GM23338 (cell line): ENCODE data around the gene ZNF311. TPM values are rescaled to one million over a fixed set of nuclear protein-coding genes. Genes with fewer than 3 reads are reported as not detected.

ENCODE experiments used
- ATAC-seq: fragments of 200-7000 bp; cut with Tn5 transposase; 3 replicates; pipeline ENCODE4 v1.9.1; 2020
- DNase-seq: peaks from one replicate; pipeline ENCODE4 v3.0.0-alpha.2; 2015; ENCODE audit warnings: low spot score
- H2AFZ ChIP-seq: fragments of 200-600 bp; sonication (generic); 2 replicates; pipeline ENCODE4 v1.8.0; 2016; ENCODE audit warnings: antibody characterized with exemption, mild to moderate bottlenecking, moderate library complexity
- H3F3A ChIP-seq: fragments of 200-600 bp; sonication (generic); replicated peaks from 2 replicates; pipeline ENCODE4 v1.8.0; 2017; ENCODE audit warnings: antibody characterized with exemption, mixed run types, low read depth
- H3K27ac ChIP-seq: fragments of 200-600 bp; sonication (generic); 2 replicates; pipeline ENCODE4 v1.6.1; 2016; ENCODE audit warnings: low read depth
- H3K27me3 ChIP-seq: fragments of 200-600 bp; sonication (generic); 2 replicates; pipeline ENCODE4 v1.8.0; 2016; ENCODE audit warnings: mild to moderate bottlenecking, mixed run types, moderate library complexity; ENCODE audit not compliant: insufficient read depth
- H3K36me3 ChIP-seq: fragments of 200-600 bp; sonication (generic); 2 replicates; pipeline ENCODE4 v1.8.0; 2016; ENCODE audit warnings: mild to moderate bottlenecking; ENCODE audit not compliant: insufficient read depth
- H3K4me1 ChIP-seq: fragments of 200-600 bp; sonication (generic); 2 replicates; pipeline ENCODE4 v1.8.0; 2016; ENCODE audit warnings: mild to moderate bottlenecking, moderate library complexity; ENCODE audit not compliant: insufficient read depth
- H3K4me2 ChIP-seq: fragments of 200-600 bp; sonication (generic); 2 replicates; pipeline ENCODE4 v1.7.1; 2017; ENCODE audit warnings: mixed run types
- H3K4me3 ChIP-seq: fragments of 200-600 bp; sonication (generic); 2 replicates; pipeline ENCODE4 v1.6.1; 2016; ENCODE audit warnings: mixed run types
- H3K79me2 ChIP-seq: fragments of 200-600 bp; sonication (generic); replicated peaks from 2 replicates; pipeline ENCODE4 v1.8.0; 2017; ENCODE audit warnings: mild to moderate bottlenecking; ENCODE audit not compliant: insufficient read depth
- H3K9me2 ChIP-seq: fragments of 200-600 bp; sonication (generic); 2 replicates; pipeline ENCODE4 v1.8.0; 2017; ENCODE audit not compliant: insufficient read depth
- H4K20me1 ChIP-seq: fragments of 200-600 bp; sonication (generic); replicated peaks from 2 replicates; pipeline ENCODE4 v1.8.0; 2017; ENCODE audit warnings: mild to moderate bottlenecking; ENCODE audit not compliant: insufficient read depth
- H3K27ac Mint-ChIP-seq: 2 replicates; pipeline ENCODE4 v1.8.0; 2020; ENCODE audit warnings: inconsistent platforms, mild to moderate bottlenecking, moderate library complexity, mixed read lengths
- H3K27me3 Mint-ChIP-seq: 3 replicates; pipeline ENCODE4 v1.8.0; 2022; ENCODE audit warnings: low read depth, mild to moderate bottlenecking, moderate library complexity, mixed read lengths, inconsistent platforms; ENCODE audit not compliant: insufficient read depth, poor library complexity
- H3K36me3 Mint-ChIP-seq: 3 replicates; pipeline ENCODE4 v1.8.0; 2021; ENCODE audit warnings: low read depth, mild to moderate bottlenecking, inconsistent platforms, moderate library complexity, mixed read lengths
- H3K4me1 Mint-ChIP-seq: 3 replicates; pipeline ENCODE4 v1.8.0; 2020; ENCODE audit warnings: mild to moderate bottlenecking, inconsistent platforms, mixed read lengths
- H3K4me3 Mint-ChIP-seq: 3 replicates; pipeline ENCODE4 v1.8.0; 2021; ENCODE audit warnings: moderate library complexity, mild to moderate bottlenecking, inconsistent platforms, mixed read lengths
- H3K9me3 Mint-ChIP-seq: 3 replicates; pipeline ENCODE4 v1.8.0; 2020; ENCODE audit warnings: moderate library complexity, mild to moderate bottlenecking, inconsistent platforms, mixed read lengths
- ETS1 ChIP-seq: IDR thresholded peaks from 2 replicates; pipeline ENCODE4 v1.6.1; 2016; ENCODE audit warnings: antibody characterized with exemption
- EZH2phosphoT487 ChIP-seq: fragments of 200-600 bp; sonication (generic); IDR thresholded peaks from one replicate; pipeline ENCODE4 v1.8.1; 2018; ENCODE audit warnings: antibody characterized with exemption; ENCODE audit not compliant: unreplicated experiment
- POLR2AphosphoS5 ChIP-seq: IDR thresholded peaks from 2 replicates; pipeline ENCODE4 v1.6.1; 2016; ENCODE audit warnings: antibody characterized with exemption, low read depth
- STAT1 ChIP-seq: IDR thresholded peaks from one replicate; pipeline ENCODE4 v1.6.1; 2016; ENCODE audit warnings: antibody characterized with exemption; ENCODE audit not compliant: unreplicated experiment
- ZNF114 ChIP-seq: fragments of 250-450 bp; sonication (Bioruptor Pico); IDR thresholded peaks from 2 replicates; pipeline ENCODE4 v1.5.0; 2020; ENCODE audit warnings: mild to moderate bottlenecking, moderate library complexity
- ZNF462 ChIP-seq: fragments of 250-450 bp; sonication (Bioruptor Pico); IDR thresholded peaks from 2 replicates; pipeline ENCODE4 v1.5.0; 2020; ENCODE audit warnings: mild to moderate bottlenecking, moderate library complexity
- polyA plus RNA-seq: library from polyadenylated mRNA; unstranded; fragments of >200 nt; fragmentation: Nextera tagmentation; extraction: Ambion mirVana; gene quantifications from 2 replicates; pipeline ENCODE4 v1.2.1, GENCODE V29; 2016
- total RNA-seq: library from RNA; depleted of rRNA; stranded (reverse); fragments of >200 nt; shearing (Covaris generic); gene quantifications from 2 replicates; pipeline ENCODE4 v1.2.3, GENCODE V29; 2014

ZNF311 gene
- total and polyA plus RNA-seq, 2 experiments from 2014 or later: 1.5 to 1.8 TPM

DNA sequence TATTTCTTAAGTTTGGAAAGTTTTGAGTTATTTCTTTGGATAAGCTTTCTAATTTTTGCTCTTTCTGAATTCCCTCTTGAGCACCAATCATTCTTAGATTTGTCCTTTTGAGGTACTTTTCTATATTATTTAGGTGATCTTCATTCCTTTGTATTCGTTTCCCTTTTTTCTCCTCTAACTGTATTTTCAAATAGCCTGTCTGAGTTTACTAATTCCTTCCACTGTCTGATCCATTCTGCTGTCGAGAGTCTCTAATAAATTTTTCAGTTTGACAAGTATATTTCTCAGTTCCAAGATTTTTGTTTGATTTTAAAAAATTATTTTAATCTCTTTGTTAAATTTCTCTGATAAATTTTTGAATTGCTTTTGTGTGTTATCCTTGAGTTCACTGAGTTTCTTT, 16.3 kb upstream of the ZNF311 start:
- DNase-seq (no peak), ATAC-seq (no peak)
- H3K9me2 ChIP-seq: no peaks in the 10 kb centered on the region
- H3K4me3 ChIP-seq: no peak overlapping the region
- H3F3A ChIP-seq: no peaks in the 10 kb centered on the region
- no peak overlapping the region for H3K27ac ChIP-seq
- no peak overlapping the region for H3K4me2 ChIP-seq
- no peaks in the 10 kb centered on the region for H3K36me3 ChIP-seq
- H3K36me3 Mint-ChIP-seq: no peaks in the 10 kb centered on the region
- no peak overlapping the region; the same call in 2 of the 3 replicates for H3K4me3 Mint-ChIP-seq
- no peaks in the 10 kb centered on the region for H3K4me1 ChIP-seq
- H2AFZ ChIP-seq: no peak overlapping the region
- 0 out of 2 replicates have a peak, but pooled peaks cover under 1% of the 10 kb centered on the region for H3K27me3 ChIP-seq
- no peak overlapping the region for H3K27ac Mint-ChIP-seq
- TF ChIP-seq ZNF114 (CRISPR knock-in tag) (no peak), ZNF462 (CRISPR knock-in tag) (no peak), POLR2AphosphoS5 (no peak)
- no peaks in the 10 kb centered on the region for H4K20me1 ChIP-seq
- H3K4me1 Mint-ChIP-seq: no peaks in the 10 kb centered on the region
- no peaks in the 10 kb centered on the region for H3K79me2 ChIP-seq
- H3K27me3 Mint-ChIP-seq: peaks cover 1% of the 10 kb centered on the region
- H3K9me3 Mint-ChIP-seq: no peaks in the 10 kb centered on the region

DNA sequence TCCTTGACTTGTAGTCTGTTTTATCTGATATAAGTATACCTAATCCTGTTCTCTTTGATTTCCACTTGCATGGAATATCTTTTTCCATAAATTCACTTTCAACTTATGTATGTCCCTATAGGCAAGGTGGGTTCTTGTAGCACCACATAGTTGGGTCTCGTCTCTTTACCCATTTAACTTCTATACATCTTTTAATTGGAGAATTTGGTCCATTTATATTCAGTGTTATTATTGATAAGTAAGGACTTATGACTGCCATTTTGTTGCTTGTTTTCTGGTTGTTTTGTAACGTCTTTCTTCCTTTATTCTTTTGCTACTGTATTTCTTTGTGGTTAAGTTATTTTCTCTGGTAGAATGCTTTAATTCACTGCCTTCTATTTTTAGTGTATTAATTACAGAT, 14.5 kb upstream of the ZNF311 start:
- Mint-ChIP-seq H3K9me3 (peaks cover 11% of the 10 kb centered on the region; the same call in 2 of the 3 replicates), H3K27me3 (peaks cover 12% of the 10 kb centered on the region), H3K4me1 (no peaks in the 10 kb centered on the region; the same call in 2 of the 3 replicates), H3K27ac (no peak overlapping the region), H3K4me3 (no peak overlapping the region), H3K36me3 (peaks cover 5% of the 10 kb centered on the region; the same call in 1 of the 3 replicates)
- no peak overlapping the region for H3K27ac ChIP-seq
- H3K27me3 ChIP-seq: peaks cover 11% of the 10 kb centered on the region
- no peak overlapping the region for H2AFZ ChIP-seq
- H3K4me2 ChIP-seq: no peak overlapping the region
- ATAC-seq (no peak), DNase-seq (no peak)
- H3K79me2 ChIP-seq: no peaks in the 10 kb centered on the region
- H3F3A ChIP-seq: peaks cover 3% of the 10 kb centered on the region; the same call in 1 of the 2 replicates
- H3K36me3 ChIP-seq: no peaks in the 10 kb centered on the region
- H3K9me2 ChIP-seq: peaks cover 4% of the 10 kb centered on the region; the same call in 1 of the 2 replicates
- H3K4me1 ChIP-seq: peaks cover 4% of the 10 kb centered on the region; the same call in 1 of the 2 replicates
- no peak overlapping the region for H3K4me3 ChIP-seq
- H4K20me1 ChIP-seq: no peaks in the 10 kb centered on the region
- TF ChIP-seq EZH2phosphoT487: no peak
- TF ChIP-seq ETS1: no peak
- no peak for TF ChIP-seq STAT1
